LNCAP (cell line): ENCODE measurements around the gene CNP.

Experiments
- TF ChIP-seq, protein P1 (sequence below): fragments of 450-650 bp; IDR thresholded peaks from 2 replicates; pipeline ENCODE4 v1.5.1; 2017; ENCODE audit warnings: mild to moderate bottlenecking

The CNP gene

DNA sequence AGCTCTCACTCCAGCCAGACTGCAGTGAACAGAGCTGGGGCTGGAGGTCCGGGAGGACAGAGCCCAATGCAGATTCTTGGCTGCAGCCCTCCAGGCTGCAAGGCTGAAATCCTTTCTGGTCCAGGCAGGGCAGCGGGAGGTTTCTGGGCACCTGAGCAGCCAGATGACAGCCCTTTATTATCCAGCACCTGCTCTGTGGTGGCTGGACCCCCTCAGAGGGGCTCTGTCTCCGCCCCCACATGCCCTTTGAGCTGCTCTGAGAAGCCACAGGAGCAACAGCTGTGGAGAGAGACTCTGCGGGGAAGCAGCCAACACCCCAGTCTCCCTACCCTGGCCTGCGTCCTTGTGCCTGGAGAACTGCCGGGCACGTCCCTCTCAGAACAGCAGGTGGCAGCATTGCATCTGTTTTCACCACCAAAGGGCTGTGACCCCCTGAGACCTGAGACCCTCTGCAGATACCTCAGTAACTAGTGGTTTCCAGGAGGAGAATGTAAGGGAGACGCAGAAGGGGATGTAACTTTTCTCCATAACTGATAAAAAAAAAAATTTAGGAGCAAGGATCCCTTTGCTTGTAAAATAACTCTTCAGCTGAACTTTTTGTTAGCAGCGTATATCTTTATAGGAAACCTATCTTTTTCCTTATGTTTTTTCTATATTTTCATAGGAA lies 3.7 kb upstream of the CNP start:
- TF ChIP-seq, protein P1, sequence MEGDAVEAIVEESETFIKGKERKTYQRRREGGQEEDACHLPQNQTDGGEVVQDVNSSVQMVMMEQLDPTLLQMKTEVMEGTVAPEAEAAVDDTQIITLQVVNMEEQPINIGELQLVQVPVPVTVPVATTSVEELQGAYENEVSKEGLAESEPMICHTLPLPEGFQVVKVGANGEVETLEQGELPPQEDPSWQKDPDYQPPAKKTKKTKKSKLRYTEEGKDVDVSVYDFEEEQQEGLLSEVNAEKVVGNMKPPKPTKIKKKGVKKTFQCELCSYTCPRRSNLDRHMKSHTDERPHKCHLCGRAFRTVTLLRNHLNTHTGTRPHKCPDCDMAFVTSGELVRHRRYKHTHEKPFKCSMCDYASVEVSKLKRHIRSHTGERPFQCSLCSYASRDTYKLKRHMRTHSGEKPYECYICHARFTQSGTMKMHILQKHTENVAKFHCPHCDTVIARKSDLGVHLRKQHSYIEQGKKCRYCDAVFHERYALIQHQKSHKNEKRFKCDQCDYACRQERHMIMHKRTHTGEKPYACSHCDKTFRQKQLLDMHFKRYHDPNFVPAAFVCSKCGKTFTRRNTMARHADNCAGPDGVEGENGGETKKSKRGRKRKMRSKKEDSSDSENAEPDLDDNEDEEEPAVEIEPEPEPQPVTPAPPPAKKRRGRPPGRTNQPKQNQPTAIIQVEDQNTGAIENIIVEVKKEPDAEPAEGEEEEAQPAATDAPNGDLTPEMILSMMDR: peak; percentile 93

DNA sequence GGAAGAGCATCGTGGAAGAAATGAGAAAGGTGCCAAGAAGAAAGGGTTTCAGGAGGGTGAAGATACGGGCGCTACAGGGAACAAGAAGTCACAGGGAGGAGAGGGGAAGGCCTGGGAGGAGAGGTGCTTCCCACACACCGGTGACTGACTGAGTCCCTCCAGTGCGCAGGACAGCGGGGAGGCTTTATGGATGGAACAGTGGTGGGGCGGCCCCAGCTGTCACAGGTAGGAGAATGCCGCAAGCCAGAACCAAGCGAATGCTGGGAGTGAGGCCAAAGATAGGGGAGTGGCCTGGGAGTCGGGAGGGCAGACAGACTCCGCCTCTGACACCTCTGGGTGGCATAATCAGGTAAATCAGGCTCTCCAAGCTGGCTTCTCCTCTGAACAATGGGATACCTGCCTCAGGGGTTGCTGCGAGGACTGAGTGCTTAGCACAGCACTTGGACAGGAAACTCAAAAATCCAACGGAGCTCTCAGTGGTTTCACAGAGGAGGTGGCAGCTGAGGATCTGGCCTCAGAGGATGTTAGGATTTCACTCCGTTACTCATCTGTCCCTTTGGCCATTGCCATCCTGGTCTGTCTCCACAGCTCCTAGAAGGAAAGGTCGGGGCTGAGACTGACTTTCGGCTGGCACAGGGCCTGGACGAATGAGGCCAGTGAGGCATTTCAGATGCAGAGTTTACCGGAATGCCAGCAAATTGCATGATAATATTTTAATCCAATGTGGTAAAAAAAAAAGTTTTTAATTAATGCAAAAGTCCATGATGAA lies 717 bp upstream of the CNP start:
- TF ChIP-seq, protein P1: no peak

DNA sequence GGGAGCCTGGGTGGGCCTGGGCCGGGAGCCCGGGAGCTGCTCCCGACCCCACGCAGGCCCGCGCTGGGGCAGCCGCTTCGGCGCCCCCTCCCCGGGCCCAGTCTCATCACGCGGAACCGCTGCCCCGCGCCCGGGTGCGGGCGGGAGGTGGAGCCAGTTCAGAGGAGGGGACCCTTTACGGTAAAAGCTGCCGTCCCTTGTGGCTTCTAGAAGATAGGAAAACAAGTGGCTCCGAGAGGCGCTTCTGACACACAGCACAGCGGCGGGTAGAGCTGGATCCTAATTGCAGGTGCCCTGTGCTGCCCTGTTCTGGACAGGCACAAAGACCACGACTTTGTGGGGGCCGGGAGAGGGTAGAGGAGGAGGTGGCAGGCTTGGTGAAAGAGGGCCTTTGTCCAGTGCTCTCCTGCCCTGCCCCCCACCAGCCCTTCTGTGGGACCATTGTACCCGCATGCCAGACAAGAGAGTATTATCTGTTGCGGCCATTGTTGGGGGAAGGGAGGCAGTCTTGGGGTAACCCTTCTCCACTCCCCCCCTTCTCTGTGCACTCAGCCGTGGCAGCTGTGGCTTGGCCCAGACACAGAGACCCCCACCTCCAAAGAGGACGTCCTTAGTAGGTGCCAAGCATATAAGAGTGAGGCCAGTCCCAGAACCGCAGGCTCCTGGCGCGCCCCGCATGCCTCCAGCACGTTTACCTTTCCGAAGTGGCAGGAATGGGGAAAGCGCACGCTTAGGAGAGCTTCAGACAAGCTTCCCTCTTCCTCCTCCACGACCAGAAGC lies 736 bp downstream of the CNP start:
- TF ChIP-seq, protein P1: no peak

DNA sequence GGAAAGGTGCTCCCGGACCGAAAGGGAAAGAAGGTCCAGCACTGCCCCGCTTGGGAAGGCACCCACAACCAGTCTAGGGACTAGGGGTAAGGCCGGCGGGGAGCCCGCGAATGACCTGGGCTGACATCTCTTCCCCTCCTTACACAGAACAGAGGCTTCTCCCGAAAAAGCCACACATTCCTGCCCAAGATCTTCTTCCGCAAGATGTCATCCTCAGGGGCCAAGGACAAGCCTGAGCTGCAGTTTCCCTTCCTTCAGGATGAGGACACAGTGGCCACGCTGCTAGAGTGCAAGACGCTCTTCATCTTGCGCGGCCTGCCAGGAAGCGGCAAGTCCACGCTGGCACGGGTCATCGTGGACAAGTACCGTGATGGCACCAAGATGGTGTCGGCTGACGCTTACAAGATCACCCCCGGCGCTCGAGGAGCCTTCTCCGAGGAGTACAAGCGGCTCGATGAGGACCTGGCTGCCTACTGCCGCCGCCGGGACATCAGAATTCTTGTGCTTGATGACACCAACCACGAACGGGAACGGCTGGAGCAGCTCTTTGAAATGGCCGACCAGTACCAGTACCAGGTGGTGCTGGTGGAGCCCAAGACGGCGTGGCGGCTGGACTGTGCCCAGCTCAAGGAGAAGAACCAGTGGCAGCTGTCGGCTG lies 1.5 kb downstream of the CNP start:
- TF ChIP-seq, protein P1: no peak

DNA sequence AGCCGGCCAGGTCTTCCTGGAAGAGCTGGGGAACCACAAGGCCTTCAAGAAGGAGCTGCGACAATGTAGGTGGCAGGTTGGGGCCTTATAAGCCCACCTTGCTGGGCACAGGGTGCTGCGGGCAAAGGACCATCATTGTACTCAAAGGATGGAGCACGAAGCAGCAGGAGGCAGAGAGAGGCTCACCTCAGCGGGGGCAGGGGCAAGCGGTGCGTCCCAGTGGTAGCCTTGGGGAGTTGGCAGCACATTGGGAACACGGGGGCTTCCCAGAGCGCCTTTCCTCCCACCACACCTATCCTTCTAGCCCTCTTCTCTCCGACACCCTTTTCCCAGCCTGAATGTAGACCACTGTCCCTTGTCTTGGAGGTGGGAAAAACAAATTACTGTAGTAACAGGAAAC lies 2.1 kb downstream of the CNP start:
- TF ChIP-seq, protein P1: no peak

DNA sequence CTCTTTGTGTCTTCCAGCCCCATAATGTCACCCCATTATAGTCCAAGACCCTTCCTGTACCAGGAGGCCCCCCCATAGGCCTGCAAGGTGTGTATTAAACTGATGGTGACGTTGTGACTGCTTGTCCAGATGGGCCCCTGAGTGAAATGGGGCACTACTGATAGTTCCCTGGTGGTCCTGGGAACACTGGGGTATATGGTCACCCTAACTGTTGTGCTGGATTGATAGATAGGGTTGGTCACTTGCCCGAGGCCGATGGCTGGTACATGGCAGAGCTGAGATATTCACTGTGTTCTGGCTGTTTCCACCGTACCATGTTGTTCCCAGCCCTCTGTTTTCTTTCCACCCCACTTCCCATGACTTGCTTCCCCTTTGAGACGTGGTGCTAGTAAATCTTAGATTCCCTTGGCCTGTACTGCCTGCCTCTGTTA lies 4.3 kb downstream of the CNP start:
- TF ChIP-seq, protein P1: no peak
